Endothelial cell (in vitro differentiated cells): ENCODE measurements around the gene MARS1. TPM values are rescaled to one million over a fixed set of nuclear protein-coding genes. Genes with fewer than 3 reads are reported as not detected.

ENCODE experiments used
- DNase-seq: peaks from one replicate; pipeline ENCODE4 v3.0.0; 2021; ENCODE audit warnings: low spot score
- H3K27ac Mint-ChIP-seq: one replicate; pipeline ENCODE4 v1.8.0; 2021; ENCODE audit warnings: mixed read lengths, inconsistent platforms; ENCODE audit not compliant: unreplicated experiment
- H3K27me3 Mint-ChIP-seq: one replicate; pipeline ENCODE4 v1.8.0; 2021; ENCODE audit warnings: mild to moderate bottlenecking, moderate library complexity, mixed read lengths, inconsistent platforms; ENCODE audit not compliant: unreplicated experiment
- H3K36me3 Mint-ChIP-seq: one replicate; pipeline ENCODE4 v1.8.0; 2021; ENCODE audit warnings: mild to moderate bottlenecking, low read depth, mixed read lengths, inconsistent platforms; ENCODE audit not compliant: unreplicated experiment
- H3K4me1 Mint-ChIP-seq: one replicate; pipeline ENCODE4 v1.8.0; 2021; ENCODE audit warnings: mild to moderate bottlenecking, mixed read lengths, inconsistent platforms; ENCODE audit not compliant: unreplicated experiment
- H3K4me3 Mint-ChIP-seq: one replicate; pipeline ENCODE4 v1.8.0; 2021; ENCODE audit warnings: mild to moderate bottlenecking, mixed read lengths, inconsistent platforms; ENCODE audit not compliant: unreplicated experiment
- H3K9me3 Mint-ChIP-seq: one replicate; pipeline ENCODE4 v1.8.0; 2021; ENCODE audit warnings: mixed read lengths, inconsistent platforms; ENCODE audit not compliant: unreplicated experiment
- total RNA-seq: library from RNA; stranded (reverse); fragmentation: NEBNext Ultra II Directional; extraction: Animal tissue kit (Norgen Biotek cat#: 25700); gene quantifications from one replicate; pipeline ENCODE4 v1.2.1, GENCODE V29; 2021; ENCODE audit not compliant: unreplicated experiment
- TF ChIP-seq, protein P1 (sequence below): fragments of 200-600 bp; sonication (generic); IDR thresholded peaks from one replicate; pipeline ENCODE4 v1.5.0; 2021; ENCODE audit warnings: antibody characterized with exemption; ENCODE audit not compliant: unreplicated experiment

MARS1 gene
- total RNA-seq, 1 donor from 2014 or later: 183 TPM

DNA sequence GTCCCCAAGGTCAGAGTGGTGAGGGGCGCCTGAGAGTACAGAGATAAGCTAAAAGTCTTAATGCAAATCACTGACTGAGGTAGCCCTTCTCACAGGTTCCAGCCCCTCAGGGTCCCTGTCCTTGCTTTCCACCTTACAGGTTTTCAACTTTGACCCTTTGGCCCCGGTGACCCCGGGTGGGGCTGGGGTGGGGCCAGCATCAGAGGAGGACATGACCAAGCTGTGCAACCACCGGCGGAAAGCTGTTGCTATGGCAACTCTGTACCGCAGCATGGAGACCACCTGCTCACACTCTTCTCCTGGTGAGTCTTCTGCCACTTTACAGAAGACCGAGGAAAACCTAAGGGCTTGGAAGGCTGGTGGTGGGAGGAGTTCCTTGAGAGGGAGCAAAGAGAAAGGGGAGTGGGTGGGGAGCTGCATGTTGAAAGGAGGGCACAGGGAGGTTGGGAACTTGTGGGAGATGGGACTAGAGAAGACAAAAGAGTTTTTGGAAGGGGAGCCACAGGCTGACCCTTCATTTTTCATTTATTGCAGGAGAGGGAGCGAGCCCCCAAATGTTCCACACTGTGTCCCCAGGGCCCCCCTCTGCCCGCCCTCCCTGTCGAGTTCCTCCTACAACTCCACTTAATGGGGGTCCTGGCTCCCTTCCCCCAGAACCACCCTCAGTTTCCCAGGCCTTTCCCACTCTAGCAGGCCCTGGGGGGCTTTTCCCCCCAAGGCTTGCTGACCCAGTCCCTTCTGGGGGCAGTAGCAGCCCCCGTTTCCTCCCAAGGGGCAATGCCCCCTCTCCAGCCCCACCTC, 37.1 kb downstream of the MARS1 start:
- Mint-ChIP-seq H3K27me3 (peaks cover 36% of the 10 kb centered on the region), H3K9me3 (no peaks in the 10 kb centered on the region), H3K4me1 (peaks cover 26% of the 10 kb centered on the region), H3K4me3 (peak overlapping the region; percentile 95), H3K36me3 (peaks cover 23% of the 10 kb centered on the region), H3K27ac (peak overlapping the region; percentile 81)
- TF ChIP-seq, protein P1, sequence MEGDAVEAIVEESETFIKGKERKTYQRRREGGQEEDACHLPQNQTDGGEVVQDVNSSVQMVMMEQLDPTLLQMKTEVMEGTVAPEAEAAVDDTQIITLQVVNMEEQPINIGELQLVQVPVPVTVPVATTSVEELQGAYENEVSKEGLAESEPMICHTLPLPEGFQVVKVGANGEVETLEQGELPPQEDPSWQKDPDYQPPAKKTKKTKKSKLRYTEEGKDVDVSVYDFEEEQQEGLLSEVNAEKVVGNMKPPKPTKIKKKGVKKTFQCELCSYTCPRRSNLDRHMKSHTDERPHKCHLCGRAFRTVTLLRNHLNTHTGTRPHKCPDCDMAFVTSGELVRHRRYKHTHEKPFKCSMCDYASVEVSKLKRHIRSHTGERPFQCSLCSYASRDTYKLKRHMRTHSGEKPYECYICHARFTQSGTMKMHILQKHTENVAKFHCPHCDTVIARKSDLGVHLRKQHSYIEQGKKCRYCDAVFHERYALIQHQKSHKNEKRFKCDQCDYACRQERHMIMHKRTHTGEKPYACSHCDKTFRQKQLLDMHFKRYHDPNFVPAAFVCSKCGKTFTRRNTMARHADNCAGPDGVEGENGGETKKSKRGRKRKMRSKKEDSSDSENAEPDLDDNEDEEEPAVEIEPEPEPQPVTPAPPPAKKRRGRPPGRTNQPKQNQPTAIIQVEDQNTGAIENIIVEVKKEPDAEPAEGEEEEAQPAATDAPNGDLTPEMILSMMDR: no peak
- DNase-seq: no peak

DNA sequence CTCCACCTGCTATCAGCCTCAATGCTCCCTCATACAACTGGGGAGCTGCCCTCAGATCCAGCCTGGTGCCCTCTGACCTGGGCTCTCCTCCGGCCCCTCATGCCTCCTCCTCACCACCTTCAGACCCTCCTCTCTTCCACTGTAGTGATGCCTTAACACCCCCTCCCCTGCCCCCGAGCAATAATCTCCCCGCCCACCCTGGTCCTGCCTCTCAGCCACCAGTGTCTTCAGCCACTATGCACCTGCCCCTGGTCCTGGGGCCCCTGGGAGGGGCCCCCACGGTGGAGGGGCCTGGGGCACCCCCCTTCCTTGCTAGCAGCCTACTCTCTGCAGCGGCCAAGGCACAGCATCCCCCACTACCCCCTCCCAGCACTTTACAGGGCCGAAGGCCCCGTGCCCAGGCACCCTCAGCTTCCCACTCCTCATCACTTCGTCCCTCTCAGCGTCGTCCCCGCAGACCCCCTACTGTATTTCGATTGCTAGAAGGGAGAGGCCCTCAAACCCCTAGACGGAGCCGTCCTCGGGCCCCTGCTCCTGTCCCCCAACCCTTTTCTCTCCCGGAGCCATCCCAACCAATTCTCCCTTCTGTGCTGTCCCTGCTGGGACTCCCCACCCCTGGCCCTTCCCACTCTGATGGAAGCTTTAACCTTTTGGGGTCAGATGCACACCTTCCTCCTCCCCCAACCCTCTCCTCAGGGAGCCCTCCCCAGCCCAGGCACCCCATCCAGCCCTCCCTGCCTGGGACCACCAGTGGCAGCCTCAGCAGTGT, 37.9 kb downstream of the MARS1 start:
- Mint-ChIP-seq H3K27ac (no peak overlapping the region), H3K4me1 (peaks cover 27% of the 10 kb centered on the region), H3K27me3 (peaks cover 32% of the 10 kb centered on the region), H3K4me3 (no peak overlapping the region), H3K36me3 (peaks cover 29% of the 10 kb centered on the region), H3K9me3 (no peaks in the 10 kb centered on the region)
- TF ChIP-seq, protein P1: no peak
- DNase-seq: no peak

DNA sequence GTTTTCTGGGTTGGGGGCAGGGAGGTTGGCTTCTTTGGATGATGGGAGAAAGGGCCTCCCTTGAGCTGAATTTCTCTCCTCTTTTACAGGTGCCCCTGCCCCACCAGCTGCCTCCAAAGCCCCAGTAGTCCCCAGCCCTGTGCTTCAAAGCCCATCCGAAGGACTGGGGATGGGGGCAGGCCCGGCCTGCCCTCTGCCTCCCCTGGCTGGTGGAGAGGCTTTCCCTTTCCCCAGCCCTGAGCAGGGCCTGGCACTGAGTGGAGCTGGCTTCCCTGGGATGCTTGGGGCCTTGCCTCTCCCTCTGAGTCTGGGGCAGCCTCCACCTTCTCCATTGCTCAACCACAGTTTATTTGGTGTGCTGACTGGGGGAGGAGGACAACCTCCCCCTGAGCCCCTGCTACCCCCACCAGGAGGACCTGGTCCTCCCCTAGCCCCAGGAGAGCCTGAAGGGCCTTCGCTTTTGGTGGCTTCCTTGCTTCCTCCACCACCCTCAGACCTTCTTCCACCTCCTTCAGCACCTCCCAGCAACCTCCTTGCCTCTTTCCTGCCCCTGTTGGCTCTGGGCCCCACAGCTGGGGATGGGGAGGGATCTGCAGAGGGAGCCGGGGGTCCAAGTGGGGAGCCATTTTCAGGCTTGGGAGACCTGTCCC, 38.7 kb downstream of the MARS1 start:
- Mint-ChIP-seq H3K27ac (no peak overlapping the region), H3K27me3 (peaks cover 30% of the 10 kb centered on the region), H3K36me3 (peaks cover 33% of the 10 kb centered on the region), H3K4me3 (no peak overlapping the region), H3K9me3 (no peaks in the 10 kb centered on the region), H3K4me1 (peaks cover 22% of the 10 kb centered on the region)
- TF ChIP-seq, protein P1: no peak
- no peak for DNase-seq

DNA sequence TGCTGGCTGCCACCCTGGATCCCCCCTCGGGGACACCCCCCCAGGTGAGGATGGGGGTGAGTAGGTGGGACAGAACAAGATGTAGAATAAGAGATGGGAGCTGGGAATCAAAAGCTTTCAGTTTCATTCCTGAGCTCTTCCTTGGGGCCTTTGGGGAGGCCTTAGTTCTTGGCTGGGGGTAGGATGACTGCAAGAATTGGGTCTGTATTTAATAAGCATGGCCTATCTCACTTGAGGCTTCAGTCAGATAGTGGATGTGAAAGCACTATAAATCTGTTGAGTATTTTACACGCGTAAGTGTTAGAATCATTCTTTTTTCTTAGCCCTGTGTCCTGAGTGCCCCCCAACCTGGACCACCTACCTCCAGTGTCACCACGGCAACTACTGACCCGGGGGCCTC, 39.3 kb downstream of the MARS1 start:
- H3K36me3 Mint-ChIP-seq: peaks cover 39% of the 10 kb centered on the region
- H3K9me3 Mint-ChIP-seq: no peaks in the 10 kb centered on the region
- DNase-seq: no peak
- TF ChIP-seq, protein P1: no peak
- no peak overlapping the region for H3K27ac Mint-ChIP-seq
- H3K27me3 Mint-ChIP-seq: peaks cover 25% of the 10 kb centered on the region
- H3K4me1 Mint-ChIP-seq: peaks cover 19% of the 10 kb centered on the region
- peak overlapping the region; percentile 51 for H3K4me3 Mint-ChIP-seq
